ENCODE results near the gene RAB31.
A peak's percentile ranks its signal among the peaks of the same experiment; 100 is the strongest.

The RAB31 gene

GRCh38 chr18:9834551-9834950 lies 126.5 kb downstream of the RAB31 start:
- peaks cover 0 to 6% of the 10 kb centered on the region in 2 donors for H3K36me3 ChIP-seq (replicated peaks in 1 of 2; ENCODE audit: control insufficient read depth in 2 of 2, insufficient read depth in 2 of 2, low read length in 2 of 2)
- no peak overlapping the region for H3K27ac ChIP-seq (replicated peaks; ENCODE audit: low read length)
- no CpG with 5 or more reads among the region's 2 CpGs for WGBS, 2 donors (ENCODE audit: extremely low coverage in 2 of 2, insufficient read length in 2 of 2, insufficient replicate concordance in 1 of 2)

GRCh38 chr18:9835113-9835755 lies 127.1 kb downstream of the RAB31 start:
- Histone ChIP-seq H3K23ac (ENCODE audit: low read depth, low read length, poor library complexity) (no peak overlapping the region), H3K36me3 (replicated peaks in 1 of 2; ENCODE audit: control insufficient read depth in 2 of 2, insufficient read depth in 2 of 2, low read length in 2 of 2) (peaks cover 0 to 11% of the 10 kb centered on the region in 2 donors), H3K79me1 (ENCODE audit: low read depth, low read length) (no peaks in the 10 kb centered on the region), H3K18ac (ENCODE audit: low read length) (no peak overlapping the region), H3K4me3 (ENCODE audit: low read length in 2 of 2) (no peak overlapping the region), H3K27ac (replicated peaks; ENCODE audit: low read length) (no peak overlapping the region), H3K4ac (ENCODE audit: low read length) (no peak overlapping the region), H3K9ac (ENCODE audit: low read depth, low read length, poor library complexity) (no peak overlapping the region), H3K4me1 (ENCODE audit: control insufficient read depth in 2 of 2, insufficient read depth in 1 of 2, low read depth in 1 of 2, low read length in 2 of 2) (peaks cover 8 to 18% of the 10 kb centered on the region in 2 donors), H3K27me3 (ENCODE audit: control insufficient read depth in 3 of 3, insufficient read depth in 3 of 3, low read depth in 1 of 3, low read length in 3 of 3) (no peaks in the 10 kb centered on the region), H2AK5ac (ENCODE audit: low read depth, low read length) (no peak overlapping the region), H3K14ac (ENCODE audit: low read length) (no peak overlapping the region), H4K8ac (ENCODE audit: low read depth, low read length) (no peak overlapping the region), H2AFZ (ENCODE audit: low read length) (no peak overlapping the region), H3K4me2 (ENCODE audit: insufficient read depth, low read length, poor library complexity, severe bottlenecking) (no peak overlapping the region), H2BK5ac (ENCODE audit: low read length) (no peak overlapping the region), H2BK12ac (ENCODE audit: low read length) (no peak overlapping the region), H2BK120ac (ENCODE audit: low read depth, low read length) (no peak overlapping the region), H3K9me3 (replicated peaks in 1 of 2; ENCODE audit: control insufficient read depth in 2 of 2, insufficient read depth in 1 of 2, low read depth in 1 of 2, low read length in 2 of 2) (peaks cover 0 to 3% of the 10 kb centered on the region in 2 donors), H2BK15ac (ENCODE audit: low read length) (no peak overlapping the region), H4K91ac (ENCODE audit: low read depth, low read length, poor library complexity) (no peak overlapping the region)
- WGBS, 2 donors (ENCODE audit: extremely low coverage in 2 of 2, insufficient read length in 2 of 2, insufficient replicate concordance in 1 of 2), result no CpG with 5 or more reads among the region's 11 CpGs
- no peak for DNase-seq (ENCODE audit: low spot score)

More at GRCh38 chr18:9834551-9834950, 126.5 kb downstream of the RAB31 start:
- no peak overlapping the region for H3K9ac ChIP-seq (ENCODE audit: low read depth, low read length, poor library complexity)
- no peak overlapping the region for H3K4me2 ChIP-seq (ENCODE audit: insufficient read depth, low read length, poor library complexity, severe bottlenecking)
- H2BK5ac ChIP-seq (ENCODE audit: low read length), result no peak overlapping the region
- H3K9me3 ChIP-seq (replicated peaks in 1 of 2; ENCODE audit: control insufficient read depth in 2 of 2, insufficient read depth in 1 of 2, low read depth in 1 of 2, low read length in 2 of 2), result peaks cover 0 to 3% of the 10 kb centered on the region in 2 donors
- H3K27me3 ChIP-seq (ENCODE audit: control insufficient read depth in 3 of 3, insufficient read depth in 3 of 3, low read depth in 1 of 3, low read length in 3 of 3), result no peaks in the 10 kb centered on the region
- no peak overlapping the region for H2AK5ac ChIP-seq (ENCODE audit: low read depth, low read length)
- H4K91ac ChIP-seq (ENCODE audit: low read depth, low read length, poor library complexity), result no peak overlapping the region
- DNase-seq (ENCODE audit: low spot score), result no peak
- H2AFZ ChIP-seq (ENCODE audit: low read length), result no peak overlapping the region
- H3K18ac ChIP-seq (ENCODE audit: low read length), result no peak overlapping the region
- H2BK120ac ChIP-seq (ENCODE audit: low read depth, low read length), result no peak overlapping the region
- no peak overlapping the region for H4K8ac ChIP-seq (ENCODE audit: low read depth, low read length)
- peaks cover 8 to 16% of the 10 kb centered on the region in 2 donors for H3K4me1 ChIP-seq (ENCODE audit: control insufficient read depth in 2 of 2, insufficient read depth in 1 of 2, low read depth in 1 of 2, low read length in 2 of 2)
- no peak overlapping the region for H3K23ac ChIP-seq (ENCODE audit: low read depth, low read length, poor library complexity)
- H3K79me1 ChIP-seq (ENCODE audit: low read depth, low read length), result no peaks in the 10 kb centered on the region
- no peak overlapping the region for H3K4ac ChIP-seq (ENCODE audit: low read length)
- no peak overlapping the region for H3K14ac ChIP-seq (ENCODE audit: low read length)
- H2BK12ac ChIP-seq (ENCODE audit: low read length), result no peak overlapping the region
- no peak overlapping the region for H3K4me3 ChIP-seq (ENCODE audit: low read length in 2 of 2)
- no peak overlapping the region for H2BK15ac ChIP-seq (ENCODE audit: low read length)

- Histone ChIP-seq H3K14ac (ENCODE audit: low read length) (no peak overlapping the region), H3K18ac (ENCODE audit: low read length) (no peak overlapping the region), H3K9ac (ENCODE audit: low read depth, low read length, poor library complexity) (no peak overlapping the region), H4K8ac (ENCODE audit: low read depth, low read length) (no peak overlapping the region), H3K4me3 (ENCODE audit: low read length in 2 of 2) (no peak overlapping the region), H3K36me3 (replicated peaks in 1 of 2; ENCODE audit: control insufficient read depth in 2 of 2, insufficient read depth in 2 of 2, low read length in 2 of 2) (peaks cover 0 to 15% of the 10 kb centered on the region in 2 donors), H2BK120ac (ENCODE audit: low read depth, low read length) (no peak overlapping the region), H3K27me3 (ENCODE audit: control insufficient read depth in 3 of 3, insufficient read depth in 3 of 3, low read depth in 1 of 3, low read length in 3 of 3) (no peaks in the 10 kb centered on the region), H3K23ac (ENCODE audit: low read depth, low read length, poor library complexity) (no peak overlapping the region), H4K91ac (ENCODE audit: low read depth, low read length, poor library complexity) (no peak overlapping the region), H2BK12ac (ENCODE audit: low read length) (no peak overlapping the region), H3K9me3 (replicated peaks in 1 of 2; ENCODE audit: control insufficient read depth in 2 of 2, insufficient read depth in 1 of 2, low read depth in 1 of 2, low read length in 2 of 2) (peaks cover 0 to 3% of the 10 kb centered on the region in 2 donors), H3K79me1 (ENCODE audit: low read depth, low read length) (no peaks in the 10 kb centered on the region), H2AK5ac (ENCODE audit: low read depth, low read length) (no peak overlapping the region), H3K4ac (ENCODE audit: low read length) (no peak overlapping the region), H3K4me1 (ENCODE audit: control insufficient read depth in 2 of 2, insufficient read depth in 1 of 2, low read depth in 1 of 2, low read length in 2 of 2) (peaks cover 8 to 18% of the 10 kb centered on the region in 2 donors), H2BK5ac (ENCODE audit: low read length) (no peak overlapping the region), H3K4me2 (ENCODE audit: insufficient read depth, low read length, poor library complexity, severe bottlenecking) (no peak overlapping the region), H2BK15ac (ENCODE audit: low read length) (no peak overlapping the region), H2AFZ (ENCODE audit: low read length) (no peak overlapping the region), H3K27ac (replicated peaks; ENCODE audit: low read length) (no peak overlapping the region)
- WGBS, 2 donors (ENCODE audit: extremely low coverage in 2 of 2, insufficient read length in 2 of 2, insufficient replicate concordance in 1 of 2), result no CpG with 5 or more reads among the region's 10 CpGs
- no peak for DNase-seq (ENCODE audit: low spot score)
Measured at GRCh38 chr18:9835825-9836224, 127.7 kb downstream of the RAB31 start.

GRCh38 chr18:9838144-9838877 lies 130.2 kb downstream of the RAB31 start:
- no peak overlapping the region for H3K4me3 ChIP-seq (ENCODE audit: low read length in 2 of 2)
- no peaks in the 10 kb centered on the region for H3K79me1 ChIP-seq (ENCODE audit: low read depth, low read length)
- no peak overlapping the region for H3K27ac ChIP-seq (replicated peaks; ENCODE audit: low read length)
- no peak overlapping the region for H3K23ac ChIP-seq (ENCODE audit: low read depth, low read length, poor library complexity)
- no peaks in the 10 kb centered on the region for H3K27me3 ChIP-seq (ENCODE audit: control insufficient read depth in 3 of 3, insufficient read depth in 3 of 3, low read depth in 1 of 3, low read length in 3 of 3)
- no peak overlapping the region for H3K9ac ChIP-seq (ENCODE audit: low read depth, low read length, poor library complexity)
- H3K4ac ChIP-seq (ENCODE audit: low read length), result no peak overlapping the region
- H3K14ac ChIP-seq (ENCODE audit: low read length), result no peak overlapping the region
- H3K4me2 ChIP-seq (ENCODE audit: insufficient read depth, low read length, poor library complexity, severe bottlenecking), result no peak overlapping the region
- peak overlapping the region; percentile 6 for H3K18ac ChIP-seq (ENCODE audit: low read length)
- H4K8ac ChIP-seq (ENCODE audit: low read depth, low read length), result no peak overlapping the region
- no CpG with 5 or more reads among the region's 10 CpGs for WGBS, 2 donors (ENCODE audit: extremely low coverage in 2 of 2, insufficient read length in 2 of 2, insufficient replicate concordance in 1 of 2)
- H2BK120ac ChIP-seq (ENCODE audit: low read depth, low read length), result no peak overlapping the region
- no peaks in the 10 kb centered on the region for H3K9me3 ChIP-seq (replicated peaks in 1 of 2; ENCODE audit: control insufficient read depth in 2 of 2, insufficient read depth in 1 of 2, low read depth in 1 of 2, low read length in 2 of 2)
- H2BK12ac ChIP-seq (ENCODE audit: low read length), result no peak overlapping the region
- peak; percentile 61 for DNase-seq (ENCODE audit: low spot score)
- no peak overlapping the region for H2AK5ac ChIP-seq (ENCODE audit: low read depth, low read length)
- H3K4me1 ChIP-seq (ENCODE audit: control insufficient read depth in 2 of 2, insufficient read depth in 1 of 2, low read depth in 1 of 2, low read length in 2 of 2), result peaks cover 8 to 18% of the 10 kb centered on the region in 2 donors
- H4K91ac ChIP-seq (ENCODE audit: low read depth, low read length, poor library complexity), result no peak overlapping the region
- no peak overlapping the region for H2AFZ ChIP-seq (ENCODE audit: low read length)
- peaks cover 0 to 13% of the 10 kb centered on the region in 2 donors for H3K36me3 ChIP-seq (replicated peaks in 1 of 2; ENCODE audit: control insufficient read depth in 2 of 2, insufficient read depth in 2 of 2, low read length in 2 of 2)
- no peak overlapping the region for H2BK5ac ChIP-seq (ENCODE audit: low read length)
- no peak overlapping the region for H2BK15ac ChIP-seq (ENCODE audit: low read length)
